NCI-H128 (cell line): ENCODE measurements around the gene PSMG4.

Experiments used
- DNase-seq: peaks from one replicate; lab custom pipeline; 2025; ENCODE audit not compliant: unreplicated experiment; lab: John Stamatoyannopoulos, UW

The PSMG4 gene

GRCh38 chr6:3305831-3306230, 47.1 kb downstream of the PSMG4 start:
- DNase-seq = no peak

GRCh38 chr6:3306848-3307247, 48.1 kb downstream of the PSMG4 start:
- DNase-seq = no peak

GRCh38 chr6:3307436-3307835, 48.7 kb downstream of the PSMG4 start:
- no peak for DNase-seq

GRCh38 chr6:3308106-3308505, 49.4 kb downstream of the PSMG4 start:
- DNase-seq = no peak

- DNase-seq = no peak
These were observed 50.8 kb downstream of the PSMG4 start for GRCh38 chr6:3309391-3310050.

- DNase-seq = no peak
These were observed 51.3 kb downstream of the PSMG4 start for GRCh38 chr6:3310051-3310448.

GRCh38 chr6:3310703-3311102, 52.0 kb downstream of the PSMG4 start:
- no peak for DNase-seq

GRCh38 chr6:3311826-3312225, 53.1 kb downstream of the PSMG4 start:
- no peak for DNase-seq

- no peak for DNase-seq
These were observed 54.0 kb downstream of the PSMG4 start for GRCh38 chr6:3312604-3313231.

GRCh38 chr6:3314176-3314575, 55.4 kb downstream of the PSMG4 start:
- no peak for DNase-seq

GRCh38 chr6:3314621-3315467, 56.1 kb downstream of the PSMG4 start:
- no peak for DNase-seq

- DNase-seq = no peak
These were observed 57.1 kb downstream of the PSMG4 start for GRCh38 chr6:3315841-3316240.

- no peak for DNase-seq
These were observed 57.6 kb downstream of the PSMG4 start for GRCh38 chr6:3316331-3316730.

- DNase-seq = no peak
These were observed 58.1 kb downstream of the PSMG4 start for GRCh38 chr6:3316818-3317217.
